ENCODE results near the gene BMP4. TPM values are rescaled to one million over a fixed set of nuclear protein-coding genes. Genes with fewer than 3 reads are reported as not detected.

The BMP4 gene
- total and polyA plus RNA-seq, 2 donors (not counting 1 experiment from before 2014, with no cell fraction given): not detected

GRCh38 chr14:53948205-53948884 lies 8.3 kb downstream of the BMP4 start:
- Mint-ChIP-seq H3K4me1 (peaks cover 5% of the 10 kb centered on the region), H3K9me3 (ENCODE audit: insufficient read depth) (no peaks in the 10 kb centered on the region), H3K27ac (no peak overlapping the region), H3K27me3 (peaks cover 66% of the 10 kb centered on the region), H3K4me3 (no peak overlapping the region)
- Histone ChIP-seq H2AFZ (ENCODE audit: insufficient read depth, low read depth, low read length, poor library complexity, severe bottlenecking) (no peak overlapping the region), H3K27ac (ENCODE audit: low read length in 2 of 2) (no peak overlapping the region), H3K36me3 (replicated peaks in 1 of 2; ENCODE audit: control extremely low read depth in 1 of 2, control insufficient read depth in 1 of 2, extremely low read depth in 1 of 2, insufficient read depth in 2 of 2, low read length in 1 of 2) (no peaks in the 10 kb centered on the region), H3K79me2 (ENCODE audit: control insufficient read depth, insufficient read depth, low read length) (no peaks in the 10 kb centered on the region), H3K9ac (ENCODE audit: low read length) (no peak overlapping the region), H4K20me1 (ENCODE audit: control insufficient read depth, insufficient read depth, low read length, poor library complexity, severe bottlenecking) (no peaks in the 10 kb centered on the region), H3K4me3 (ENCODE audit: control extremely low read depth in 1 of 5, extremely low read depth in 1 of 5, insufficient read depth in 1 of 5, low read depth in 2 of 5, low read length in 4 of 5) (no peak overlapping the region), H3K27me3 (replicated peaks in 1 of 4; ENCODE audit: control extremely low read depth in 1 of 4, control insufficient read depth in 3 of 4, insufficient read depth in 4 of 4, low read length in 3 of 4) (peaks cover 0 to 46% (median 17%) of the 10 kb centered on the region in 4 experiments), H3K4me1 (ENCODE audit: control insufficient read depth in 2 of 2, insufficient read depth in 2 of 2, low read length in 2 of 2) (peaks cover 5% of the 10 kb centered on the region in 2 donors), H3K4me2 (replicated peaks; ENCODE audit: low read depth, low read length, poor library complexity, severe bottlenecking) (no peak overlapping the region), H3K9me3 (ENCODE audit: control extremely low read depth in 1 of 3, control insufficient read depth in 2 of 3, insufficient read depth in 1 of 3, low read length in 2 of 3) (peaks cover 0 to 6% (median 0%) of the 10 kb centered on the region in 3 donors)
- TF ChIP-seq EZH2 (IDR thresholded peaks at IDR 0.05; ENCODE audit: borderline replicate concordance, insufficient read depth, low read depth, low read length, poor library complexity, severe bottlenecking) (no peak), CTCF (IDR thresholded peaks at IDR 0.05) (no peak)
- DNase-seq (no peak), ATAC-seq (ENCODE audit: low read depth) (no peak)
- intact Hi-C loops (cut with micrococcal nuclease): no loop called here
- ChIA-PET POLR2A (no interaction called here), CTCF (interaction anchor here (0.6 to 1.2 kb wide), 2 partner anchors 18 to 28 kb away, joined by 3 to 4 read pairs; no protein-coding TSS in a partner anchor)
- WGBS (ENCODE audit: insufficient coverage): 100% methylated on average over 3 of the region's 6 CpGs

- peaks cover 63% of the 10 kb centered on the region for H3K27me3 Mint-ChIP-seq
- H3K4me1 Mint-ChIP-seq: no peaks in the 10 kb centered on the region
- TF ChIP-seq CTCF (IDR thresholded peaks at IDR 0.05) (no peak), EZH2 (IDR thresholded peaks at IDR 0.05; ENCODE audit: borderline replicate concordance, insufficient read depth, low read depth, low read length, poor library complexity, severe bottlenecking) (no peak)
- no peaks in the 10 kb centered on the region for H3K9me3 Mint-ChIP-seq (ENCODE audit: insufficient read depth)
- no peak overlapping the region for H3K4me3 ChIP-seq (ENCODE audit: control extremely low read depth in 1 of 5, extremely low read depth in 1 of 5, insufficient read depth in 1 of 5, low read depth in 2 of 5, low read length in 4 of 5)
- no peaks in the 10 kb centered on the region for H3K79me2 ChIP-seq (ENCODE audit: control insufficient read depth, insufficient read depth, low read length)
- intact Hi-C loops (cut with micrococcal nuclease): no loop called here
- no peak overlapping the region for H2AFZ ChIP-seq (ENCODE audit: insufficient read depth, low read depth, low read length, poor library complexity, severe bottlenecking)
- H3K4me2 ChIP-seq (replicated peaks; ENCODE audit: low read depth, low read length, poor library complexity, severe bottlenecking): no peak overlapping the region
- no peak overlapping the region for H3K27ac Mint-ChIP-seq
- H3K9ac ChIP-seq (ENCODE audit: low read length): no peak overlapping the region
- no peak overlapping the region for H3K27ac ChIP-seq (ENCODE audit: low read length in 2 of 2)
- ChIA-PET CTCF (interaction anchor here (0.6 to 1.2 kb wide), 3 partner anchors 18 to 1205 kb away, joined by 3 to 4 read pairs (median 4); no protein-coding TSS in a partner anchor), POLR2A (no interaction called here)
- WGBS (ENCODE audit: insufficient coverage): 67% methylated on average over 3 of the region's 12 CpGs
- no peaks in the 10 kb centered on the region for H3K4me1 ChIP-seq (ENCODE audit: control insufficient read depth in 2 of 2, insufficient read depth in 2 of 2, low read length in 2 of 2)
- ATAC-seq (ENCODE audit: low read depth) (no peak), DNase-seq (no peak)
- peaks cover 0 to 46% (median 16%) of the 10 kb centered on the region in 4 experiments for H3K27me3 ChIP-seq (replicated peaks in 1 of 4; ENCODE audit: control extremely low read depth in 1 of 4, control insufficient read depth in 3 of 4, insufficient read depth in 4 of 4, low read length in 3 of 4)
- peaks cover 0 to 3% (median 0%) of the 10 kb centered on the region in 3 donors for H3K9me3 ChIP-seq (ENCODE audit: control extremely low read depth in 1 of 3, control insufficient read depth in 2 of 3, insufficient read depth in 1 of 3, low read length in 2 of 3)
- no peak overlapping the region for H3K4me3 Mint-ChIP-seq
- H4K20me1 ChIP-seq (ENCODE audit: control insufficient read depth, insufficient read depth, low read length, poor library complexity, severe bottlenecking): no peaks in the 10 kb centered on the region
- no peaks in the 10 kb centered on the region for H3K36me3 ChIP-seq (replicated peaks in 1 of 2; ENCODE audit: control extremely low read depth in 1 of 2, control insufficient read depth in 1 of 2, extremely low read depth in 1 of 2, insufficient read depth in 2 of 2, low read length in 1 of 2)
These were observed 9.0 kb downstream of the BMP4 start for GRCh38 chr14:53947452-53948204.
